ENCODE data around the gene SYNGR3. TPM values are rescaled to one million over a fixed set of nuclear protein-coding genes. Genes with fewer than 3 reads are reported as not detected.
A peak's percentile ranks its signal among the peaks of the same experiment; 100 is the strongest.

SYNGR3 gene
- total and polyA plus RNA-seq, 7 experiments from 2014 or later: 0.49 to 8.8 (median 0.92) TPM

- H3K4me1 Mint-ChIP-seq: peaks cover 16 to 27% (median 20%) of the 10 kb centered on the region in 7 donors
- CTCF ChIA-PET: no interaction called here
- peaks cover 0 to 22% (median 9%) of the 10 kb centered on the region in 5 donors for H3K36me3 Mint-ChIP-seq
These were observed 15.4 kb upstream of the SYNGR3 start for GRCh38 chr16:1974157-1975070.

GRCh38 chr16:1975432-1976215 lies 14.1 kb upstream of the SYNGR3 start:
- Histone ChIP-seq H3K4me1 (ENCODE audit: control insufficient read depth in 2 of 2, insufficient read depth in 2 of 2, low read length in 2 of 2) (peaks cover 7 to 18% of the 10 kb centered on the region in 2 donors), H3K27me3 (ENCODE audit: control insufficient read depth in 2 of 2, insufficient read depth in 2 of 2, low read length in 2 of 2) (peaks cover 0 to under 1% of the 10 kb centered on the region in 2 donors), H3K36me3 (ENCODE audit: control insufficient read depth in 2 of 3, insufficient read depth in 3 of 3, low read length in 3 of 3) (peaks cover 0 to 56% (median 0%) of the 10 kb centered on the region in 3 experiments), H3K9me3 (ENCODE audit: control insufficient read depth in 2 of 3, low read length in 3 of 3) (no peaks in the 10 kb centered on the region), H3K4me3 (ENCODE audit: low read length) (no peak overlapping the region), H3K27ac (ENCODE audit: low read depth, low read length) (no peak overlapping the region)
- no peak for ATAC-seq
- ChIA-PET POLR2A (interaction anchor here (1.1 to 1.2 kb wide), 2 partner anchors 11 kb away, joined by 3 to 5 read pairs; partner anchors contain the start of gene RPS2), CTCF (no interaction called here)
- Mint-ChIP-seq H3K4me3 (peak overlapping the region in 2 of 10 donors; percentile 23 to 34), H3K27me3 (peaks cover 0 to 9% (median 0%) of the 10 kb centered on the region in 5 donors), H3K4me1 (peaks cover 16 to 23% (median 20%) of the 10 kb centered on the region in 7 donors), H3K27ac (no peak overlapping the region), H3K36me3 (peaks cover 0 to 22% (median 10%) of the 10 kb centered on the region in 5 donors), H3K9me3 (peaks cover 0 to 3% (median 0%) of the 10 kb centered on the region in 11 donors)
- DNase-seq: no peak
- intact Hi-C loops (cut with micrococcal nuclease): no loop called here

More at GRCh38 chr16:1974157-1975070, 15.4 kb upstream of the SYNGR3 start:
- H3K9me3 Mint-ChIP-seq: peaks cover 0 to 3% (median 0%) of the 10 kb centered on the region in 11 donors
- POLR2A ChIA-PET: interaction anchor here (1.6 kb wide), 1 partner anchor 10 kb away, joined by 6 read pairs; the partner anchor contains the start of gene RPS2
- Histone ChIP-seq H3K27ac (ENCODE audit: low read depth, low read length) (no peak overlapping the region), H3K4me1 (ENCODE audit: control insufficient read depth in 2 of 2, insufficient read depth in 2 of 2, low read length in 2 of 2) (peaks cover 7 to 18% of the 10 kb centered on the region in 2 donors), H3K4me3 (ENCODE audit: low read length) (no peak overlapping the region), H3K36me3 (ENCODE audit: control insufficient read depth in 2 of 3, insufficient read depth in 3 of 3, low read length in 3 of 3) (peaks cover 0 to 56% (median 0%) of the 10 kb centered on the region in 3 experiments), H3K27me3 (ENCODE audit: control insufficient read depth in 2 of 2, insufficient read depth in 2 of 2, low read length in 2 of 2) (no peaks in the 10 kb centered on the region), H3K9me3 (ENCODE audit: control insufficient read depth in 2 of 3, low read length in 3 of 3) (no peaks in the 10 kb centered on the region)
- intact Hi-C loops (cut with micrococcal nuclease): loop anchor here in 1 of 2 donors (5.0 kb wide), 1 partner anchor 248 kb away; the partner anchor contains the start of gene E4F1
- H3K27me3 Mint-ChIP-seq: peaks cover 0 to 4% (median 0%) of the 10 kb centered on the region in 5 donors
- DNase-seq (no peak), ATAC-seq (no peak)
- H3K4me3 Mint-ChIP-seq: peak overlapping the region in 4 of 10 donors; percentile 6 to 95 (median 31)
- H3K27ac Mint-ChIP-seq: no peak overlapping the region

- Histone ChIP-seq H3K4me1 (ENCODE audit: control insufficient read depth in 2 of 2, insufficient read depth in 2 of 2, low read length in 2 of 2) (peaks cover 7 to 14% of the 10 kb centered on the region in 2 donors), H3K4me3 (ENCODE audit: low read length) (no peak overlapping the region), H3K27ac (ENCODE audit: low read depth, low read length) (no peak overlapping the region), H3K36me3 (ENCODE audit: control insufficient read depth in 2 of 3, insufficient read depth in 3 of 3, low read length in 3 of 3) (peaks cover 0 to 56% (median 0%) of the 10 kb centered on the region in 3 experiments), H3K9me3 (ENCODE audit: control insufficient read depth in 2 of 3, low read length in 3 of 3) (no peaks in the 10 kb centered on the region), H3K27me3 (ENCODE audit: control insufficient read depth in 2 of 2, insufficient read depth in 2 of 2, low read length in 2 of 2) (peaks cover 0 to 3% of the 10 kb centered on the region in 2 donors)
- Mint-ChIP-seq H3K4me1 (peaks cover 12 to 18% (median 15%) of the 10 kb centered on the region in 7 donors), H3K4me3 (no peak overlapping the region), H3K27me3 (peaks cover 0 to 14% (median 2%) of the 10 kb centered on the region in 5 donors), H3K9me3 (peaks cover 0 to 3% (median 0%) of the 10 kb centered on the region in 11 donors), H3K27ac (no peak overlapping the region), H3K36me3 (peaks cover 0 to 22% (median 10%) of the 10 kb centered on the region in 5 donors)
- ChIA-PET POLR2A (interaction anchor here (1.1 to 1.2 kb wide), 2 partner anchors 11 kb away, joined by 3 to 5 read pairs; partner anchors contain the start of gene RPS2), CTCF (no interaction called here)
- DNase-seq (no peak), ATAC-seq (no peak)
- intact Hi-C loops (cut with micrococcal nuclease): no loop called here
These were observed 13.6 kb upstream of the SYNGR3 start for GRCh38 chr16:1976216-1976520.

DNA sequence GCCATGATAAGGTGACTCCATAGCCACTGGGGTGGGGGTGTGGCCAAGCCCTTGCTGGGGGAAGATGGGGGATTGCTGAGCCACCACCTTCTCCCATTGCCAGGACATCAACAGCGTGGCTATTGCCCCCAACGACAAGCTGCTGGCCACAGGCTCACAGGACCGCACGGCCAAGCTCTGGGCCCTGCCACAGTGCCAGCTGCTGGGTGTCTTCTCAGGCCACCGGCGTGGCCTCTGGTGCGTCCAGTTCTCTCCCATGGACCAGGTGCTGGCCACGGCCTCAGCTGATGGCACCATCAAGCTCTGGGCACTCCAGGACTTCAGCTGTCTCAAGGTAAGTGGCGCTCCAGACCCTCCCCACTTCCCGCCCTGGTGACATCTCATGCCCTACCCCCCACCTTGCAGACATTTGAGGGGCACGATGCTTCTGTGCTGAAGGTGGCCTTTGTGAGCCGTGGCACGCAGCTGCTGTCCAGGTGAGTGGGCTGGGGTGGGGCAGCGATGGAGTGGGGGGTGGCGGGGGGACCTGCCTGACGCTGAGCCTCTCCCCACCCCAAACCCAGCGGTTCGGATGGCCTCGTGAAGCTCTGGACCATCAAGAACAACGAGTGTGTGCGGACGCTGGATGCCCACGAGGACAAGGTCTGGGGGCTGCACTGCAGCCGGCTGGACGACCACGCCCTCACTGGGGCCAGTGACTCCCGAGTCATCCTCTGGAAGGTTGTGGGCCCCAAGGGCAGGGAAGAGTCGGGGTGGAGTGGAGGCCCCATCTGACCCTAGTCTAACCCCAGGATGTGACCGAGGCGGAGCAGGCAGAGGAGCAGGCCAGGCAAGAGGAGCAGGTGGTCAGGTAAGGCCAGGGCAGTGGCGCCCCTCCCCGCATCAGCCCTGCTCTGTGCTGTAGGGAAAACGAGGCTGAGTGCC lies 12.6 kb upstream of the SYNGR3 start:
- peaks cover 7 to 9% of the 10 kb centered on the region in 2 donors for H3K4me1 ChIP-seq (ENCODE audit: control insufficient read depth in 2 of 2, insufficient read depth in 2 of 2, low read length in 2 of 2)
- H3K9me3 Mint-ChIP-seq: no peaks in the 10 kb centered on the region
- DNase-seq: no peak
- no peak overlapping the region for H3K27ac Mint-ChIP-seq
- peaks cover 0 to 21% (median 5%) of the 10 kb centered on the region in 5 donors for H3K27me3 Mint-ChIP-seq
- H3K36me3 Mint-ChIP-seq: peaks cover 0 to 22% (median 7%) of the 10 kb centered on the region in 5 donors
- no peak overlapping the region for H3K4me3 ChIP-seq (ENCODE audit: low read length)
- no peak overlapping the region for H3K27ac ChIP-seq (ENCODE audit: low read depth, low read length)
- H3K9me3 ChIP-seq (ENCODE audit: control insufficient read depth in 2 of 3, low read length in 3 of 3): no peaks in the 10 kb centered on the region
- peaks cover 4 to 13% (median 6%) of the 10 kb centered on the region in 7 donors for H3K4me1 Mint-ChIP-seq
- peak overlapping the region in 1 of 10 donors; percentile 52 for H3K4me3 Mint-ChIP-seq
- CTCF ChIA-PET: interaction anchor here (1.6 kb wide), 1 partner anchor 163 kb away, joined by 5 read pairs; no protein-coding TSS in a partner anchor
- H3K27me3 ChIP-seq (ENCODE audit: control insufficient read depth in 2 of 2, insufficient read depth in 2 of 2, low read length in 2 of 2): peaks cover 0 to 3% of the 10 kb centered on the region in 2 donors
- peaks cover 0 to 52% (median 0%) of the 10 kb centered on the region in 3 experiments for H3K36me3 ChIP-seq (ENCODE audit: control insufficient read depth in 2 of 3, insufficient read depth in 3 of 3, low read length in 3 of 3)
- intact Hi-C loops (cut with micrococcal nuclease): no loop called here
- no peak for ATAC-seq
- POLR2A ChIA-PET: interaction anchor here (0.9 to 11.4 kb wide), 2 partner anchors 13 to 14 kb away, joined by 3 to 61 read pairs; partner anchors contain the start of gene RPS2

- peaks cover 0 to 50% (median 0%) of the 10 kb centered on the region in 3 experiments for H3K36me3 ChIP-seq (ENCODE audit: control insufficient read depth in 2 of 3, insufficient read depth in 3 of 3, low read length in 3 of 3)
- H3K27ac ChIP-seq (ENCODE audit: low read depth, low read length): no peak overlapping the region
- H3K27me3 Mint-ChIP-seq: peaks cover 0 to 27% (median 6%) of the 10 kb centered on the region in 5 donors
- intact Hi-C loops (cut with micrococcal nuclease): no loop called here
- POLR2A ChIA-PET: interaction anchor here (2.1 to 11.4 kb wide), 2 partner anchors 14 to 177 kb away, joined by 8 to 61 read pairs; partner anchors contain the start of genes RPS2 and TRAF7
- H3K4me3 Mint-ChIP-seq: peak overlapping the region in 1 of 10 donors; percentile 52
- no peak overlapping the region for H3K4me3 ChIP-seq (ENCODE audit: low read length)
- ATAC-seq (no peak), DNase-seq (no peak)
- CTCF ChIA-PET: interaction anchor here (1.6 kb wide), 1 partner anchor 163 kb away, joined by 5 read pairs; no protein-coding TSS in a partner anchor
- no peaks in the 10 kb centered on the region for H3K9me3 ChIP-seq (ENCODE audit: control insufficient read depth in 2 of 3, low read length in 3 of 3)
- peaks cover 0 to 22% (median 7%) of the 10 kb centered on the region in 5 donors for H3K36me3 Mint-ChIP-seq
- peaks cover 0 to 3% of the 10 kb centered on the region in 2 donors for H3K27me3 ChIP-seq (ENCODE audit: control insufficient read depth in 2 of 2, insufficient read depth in 2 of 2, low read length in 2 of 2)
- H3K27ac Mint-ChIP-seq: no peak overlapping the region
- H3K4me1 ChIP-seq (ENCODE audit: control insufficient read depth in 2 of 2, insufficient read depth in 2 of 2, low read length in 2 of 2): peaks cover 1 to 3% of the 10 kb centered on the region in 2 donors
- no peaks in the 10 kb centered on the region for H3K9me3 Mint-ChIP-seq
- peaks cover 2 to 16% (median 5%) of the 10 kb centered on the region in 7 donors for H3K4me1 Mint-ChIP-seq
These were observed 11.9 kb upstream of the SYNGR3 start for GRCh38 chr16:1977875-1978268.
